ENCODE data around the gene CHRDL1. TPM values are rescaled to one million over a fixed set of nuclear protein-coding genes. Genes with fewer than 3 reads are reported as not detected.

The CHRDL1 gene
- total RNA-seq, 3 donors from 2014 or later = 9.0 to 101 (median 23.5) TPM

GRCh38 chrX:110678591-110678990 lies 117.0 kb downstream of the CHRDL1 start:
- H3K4me1 ChIP-seq (ENCODE audit: low read depth) = no peaks in the 10 kb centered on the region
- H3K9me3 ChIP-seq = no peaks in the 10 kb centered on the region
- H3K4me3 ChIP-seq = no peak overlapping the region
- no peaks in the 10 kb centered on the region for H3K36me3 ChIP-seq (ENCODE audit: low read depth)
- ATAC-seq (no peak), DNase-seq (no peak)
- intact Hi-C loops (cut with DNase I, micrococcal nuclease) = no loop called here
- no peak for TF ChIP-seq CTCF (IDR thresholded peaks at IDR 0.05)

- Histone ChIP-seq H3K4me1 (ENCODE audit: low read depth) (no peaks in the 10 kb centered on the region), H3K4me3 (no peak overlapping the region), H3K9me3 (no peaks in the 10 kb centered on the region), H3K36me3 (ENCODE audit: low read depth) (no peaks in the 10 kb centered on the region)
- TF ChIP-seq CTCF (IDR thresholded peaks at IDR 0.05) = no peak
- DNase-seq = no peak
- intact Hi-C loops (cut with DNase I, micrococcal nuclease) = no loop called here
- no peak for ATAC-seq
These were observed 119.7 kb downstream of the CHRDL1 start for GRCh38 chrX:110675886-110676285.

GRCh38 chrX:110671068-110671803 lies 124.4 kb downstream of the CHRDL1 start:
- no peaks in the 10 kb centered on the region for H3K36me3 ChIP-seq (ENCODE audit: low read depth)
- DNase-seq = no peak
- H3K4me3 ChIP-seq = no peak overlapping the region
- no peaks in the 10 kb centered on the region for H3K9me3 ChIP-seq
- H3K4me1 ChIP-seq (ENCODE audit: low read depth) = no peaks in the 10 kb centered on the region
- ATAC-seq = no peak
- intact Hi-C loops (cut with DNase I, micrococcal nuclease) = no loop called here
- TF ChIP-seq CTCF (IDR thresholded peaks at IDR 0.05) = no peak

- TF ChIP-seq CTCF (IDR thresholded peaks at IDR 0.05) = no peak
- DNase-seq (no peak), ATAC-seq (no peak)
- Histone ChIP-seq H3K36me3 (ENCODE audit: low read depth) (no peaks in the 10 kb centered on the region), H3K4me3 (no peak overlapping the region), H3K4me1 (ENCODE audit: low read depth) (no peaks in the 10 kb centered on the region), H3K9me3 (no peaks in the 10 kb centered on the region)
- intact Hi-C loops (cut with DNase I, micrococcal nuclease) = no loop called here
These were observed 126.0 kb downstream of the CHRDL1 start for GRCh38 chrX:110669572-110669971.

GRCh38 chrX:110667706-110668105 lies 127.9 kb downstream of the CHRDL1 start:
- H3K4me3 ChIP-seq = no peak overlapping the region
- intact Hi-C loops (cut with DNase I, micrococcal nuclease) = no loop called here
- no peak for ATAC-seq
- TF ChIP-seq CTCF (IDR thresholded peaks at IDR 0.05) = no peak
- no peaks in the 10 kb centered on the region for H3K36me3 ChIP-seq (ENCODE audit: low read depth)
- no peaks in the 10 kb centered on the region for H3K9me3 ChIP-seq
- H3K4me1 ChIP-seq (ENCODE audit: low read depth) = no peaks in the 10 kb centered on the region
- DNase-seq = no peak
